Fibroblast of pulmonary artery (primary cell): ENCODE data around the gene PAFAH2.

Experiments
- DNase-seq: peaks from one replicate; pipeline ENCODE4 v3.0.0-alpha.2; 2010; ENCODE audit warnings: low read depth
- H3K4me3 ChIP-seq: replicated peaks from 2 replicates; pipeline ENCODE4 v1.5.1; 2011; ENCODE audit warnings: low read depth, mild to moderate bottlenecking, control low read depth, low read length, moderate library complexity
- TF ChIP-seq, protein P1 (sequence below): IDR thresholded peaks from 2 replicates; pipeline ENCODE4 v1.5.1; 2011; ENCODE audit warnings: mild to moderate bottlenecking, control low read depth, low read length, inconsistent platforms; ENCODE audit errors: missing control alignments

Gene PAFAH2

GRCh38 chr1:26023826-26024225 is 26.0 kb upstream of the PAFAH2 start:
- TF ChIP-seq, protein P1, sequence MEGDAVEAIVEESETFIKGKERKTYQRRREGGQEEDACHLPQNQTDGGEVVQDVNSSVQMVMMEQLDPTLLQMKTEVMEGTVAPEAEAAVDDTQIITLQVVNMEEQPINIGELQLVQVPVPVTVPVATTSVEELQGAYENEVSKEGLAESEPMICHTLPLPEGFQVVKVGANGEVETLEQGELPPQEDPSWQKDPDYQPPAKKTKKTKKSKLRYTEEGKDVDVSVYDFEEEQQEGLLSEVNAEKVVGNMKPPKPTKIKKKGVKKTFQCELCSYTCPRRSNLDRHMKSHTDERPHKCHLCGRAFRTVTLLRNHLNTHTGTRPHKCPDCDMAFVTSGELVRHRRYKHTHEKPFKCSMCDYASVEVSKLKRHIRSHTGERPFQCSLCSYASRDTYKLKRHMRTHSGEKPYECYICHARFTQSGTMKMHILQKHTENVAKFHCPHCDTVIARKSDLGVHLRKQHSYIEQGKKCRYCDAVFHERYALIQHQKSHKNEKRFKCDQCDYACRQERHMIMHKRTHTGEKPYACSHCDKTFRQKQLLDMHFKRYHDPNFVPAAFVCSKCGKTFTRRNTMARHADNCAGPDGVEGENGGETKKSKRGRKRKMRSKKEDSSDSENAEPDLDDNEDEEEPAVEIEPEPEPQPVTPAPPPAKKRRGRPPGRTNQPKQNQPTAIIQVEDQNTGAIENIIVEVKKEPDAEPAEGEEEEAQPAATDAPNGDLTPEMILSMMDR: no peak
- no peak overlapping the region for H3K4me3 ChIP-seq
- DNase-seq: no peak

GRCh38 chr1:26023009-26023408 is 25.1 kb upstream of the PAFAH2 start:
- TF ChIP-seq, protein P1: no peak
- no peak for DNase-seq
- no peak overlapping the region for H3K4me3 ChIP-seq

DNA sequence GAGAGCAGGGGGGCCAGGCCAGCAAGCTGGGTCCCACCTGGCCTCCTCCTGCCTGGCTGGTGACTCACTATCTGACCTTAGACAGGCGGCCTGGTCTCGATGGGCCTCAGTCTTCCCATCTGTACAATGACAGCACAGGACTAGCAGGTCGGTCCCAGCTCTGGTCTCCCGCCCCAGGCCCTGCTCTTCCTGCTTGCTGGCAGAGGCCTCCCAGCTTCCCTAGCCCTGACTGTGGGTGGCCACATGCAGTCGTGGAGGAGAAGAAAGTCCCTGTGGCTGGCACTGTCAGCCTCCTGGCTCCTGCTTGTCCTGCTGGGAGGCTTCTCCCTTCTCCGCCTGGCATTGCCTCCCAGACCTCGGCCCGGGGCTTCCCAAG is 24.5 kb upstream of the PAFAH2 start:
- H3K4me3 ChIP-seq: no peak overlapping the region
- no peak for DNase-seq
- TF ChIP-seq, protein P1: no peak

DNA sequence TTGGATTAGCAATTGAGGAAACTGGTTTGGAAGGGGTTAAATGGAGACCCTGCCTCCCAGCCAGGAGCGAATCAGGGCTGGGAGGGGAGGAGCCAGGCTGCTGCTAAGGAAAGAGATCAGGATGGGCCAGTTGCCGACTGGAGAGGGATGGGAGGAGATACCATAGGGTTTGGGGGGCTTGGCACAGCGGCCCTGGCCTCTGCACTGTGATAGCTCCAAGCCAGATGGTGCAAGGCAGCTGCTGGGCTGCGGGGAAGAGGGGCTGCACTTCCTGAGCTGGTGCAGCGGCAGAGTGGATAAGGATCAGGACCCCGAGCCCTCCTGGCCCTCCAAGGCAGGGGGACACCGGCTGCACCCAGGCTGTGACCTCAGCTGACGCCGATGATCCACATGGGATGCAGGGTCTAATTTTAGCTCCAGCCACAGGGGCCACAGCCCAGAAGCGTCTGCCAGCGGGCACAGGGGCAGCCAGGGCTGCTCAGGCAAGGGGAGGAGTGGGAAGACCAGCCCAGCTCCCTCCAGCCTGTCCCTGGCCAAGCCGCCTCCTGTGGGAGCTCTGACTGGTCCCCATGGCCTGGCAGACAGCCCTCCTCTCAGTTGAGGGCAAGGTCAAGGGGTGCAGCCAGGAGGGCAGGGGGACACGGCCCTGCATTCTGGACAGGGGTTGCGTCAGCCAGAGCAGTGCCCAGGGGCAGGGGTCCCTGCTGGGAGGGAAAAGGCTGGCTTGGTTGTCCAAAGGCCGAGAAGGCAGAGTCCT is 24.0 kb upstream of the PAFAH2 start, which contains the start of gene EXTL1:
TSS of gene EXTL1 (plus strand) at position 129 of the 757 bp plus-strand sequence. CDS start 872 bp downstream, outside the sequence.
- H3K4me3 ChIP-seq: peak within 1 kb of the TSS; percentile 19
- no peak for DNase-seq

GRCh38 chr1:26020941-26021646 is 23.2 kb upstream of the PAFAH2 start:
- no peak overlapping the region for H3K4me3 ChIP-seq
- TF ChIP-seq, protein P1: no peak
- DNase-seq: no peak

More for the DNA sequence above, 24.0 kb upstream of the PAFAH2 start, which contains the start of gene EXTL1:
- TF ChIP-seq, protein P1: no peak

DNA sequence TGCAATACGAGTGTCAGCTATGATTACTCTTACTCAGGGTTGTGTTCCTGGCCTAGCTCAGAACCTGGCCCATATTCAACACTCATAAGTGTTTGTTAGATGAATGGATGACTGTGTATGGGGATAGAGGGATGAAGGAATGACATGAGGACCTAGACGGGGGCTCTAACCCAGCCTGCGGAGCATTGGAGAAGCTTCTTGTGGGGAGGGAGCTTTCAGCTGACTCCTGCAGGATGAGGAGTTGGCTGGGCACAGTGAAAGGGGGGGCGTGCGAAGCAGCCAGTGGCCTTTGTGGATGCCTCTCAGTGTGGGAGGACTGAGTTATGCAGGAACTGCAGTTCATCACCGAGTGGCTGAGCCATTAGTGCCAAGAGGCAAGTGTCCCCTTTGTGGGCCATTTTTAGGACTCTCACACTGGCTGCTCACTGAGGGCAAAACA is 22.5 kb upstream of the PAFAH2 start:
- no peak overlapping the region for H3K4me3 ChIP-seq
- DNase-seq: peak; percentile 46
- TF ChIP-seq, protein P1: no peak
